C4-2B (cell line): ENCODE data around the gene CWC27.

ENCODE experiments used
- H3K27ac ChIP-seq: fragments of 450-650 bp; 2 replicates; pipeline ENCODE4 v1.5.1; 2017
- CTCF ChIP-seq: fragments of 450-650 bp; conservative IDR thresholded peaks from 2 replicates; pipeline ENCODE4 v1.5.1; 2017; ENCODE audit warnings: mild to moderate bottlenecking
- ZFX ChIP-seq: fragments of 450-650 bp; IDR thresholded peaks from 2 replicates; pipeline ENCODE4 v1.6.1; 2017

CWC27 gene

GRCh38 chr5:64768358-64769312 is at the start of gene CWC27, which contains the start of gene SREK1IP1:
CWC27 (plus strand) TSS chr5:64768930; CDS start chr5:64769147, 217 bp downstream.
SREK1IP1 (minus strand) TSS chr5:64768691; CDS start chr5:64768517, 174 bp downstream.
- TF ChIP-seq ZFX (peak; percentile 97), CTCF (no peak)

GRCh38 chr5:64722588-64722987 is 46.1 kb upstream of the CWC27 start:
- no peak overlapping the region for H3K27ac ChIP-seq

More at GRCh38 chr5:64768358-64769312, at the start of gene CWC27, which contains the start of gene SREK1IP1:
- H3K27ac ChIP-seq = peak within 1 kb of the TSS; percentile 80

GRCh38 chr5:64727150-64727549 is 41.6 kb upstream of the CWC27 start:
- H3K27ac ChIP-seq = no peak overlapping the region

More at GRCh38 chr5:64722588-64722987, 46.1 kb upstream of the CWC27 start:
- TF ChIP-seq ZFX (no peak), CTCF (no peak)

GRCh38 chr5:64742411-64742810 is 26.3 kb upstream of the CWC27 start:
- TF ChIP-seq ZFX = no peak
- no peak for TF ChIP-seq CTCF
- H3K27ac ChIP-seq = no peak overlapping the region

More at GRCh38 chr5:64727150-64727549, 41.6 kb upstream of the CWC27 start:
- no peak for TF ChIP-seq ZFX
- TF ChIP-seq CTCF = no peak

- H3K27ac ChIP-seq = no peak overlapping the region
- TF ChIP-seq ZFX (no peak), CTCF (no peak)
Measured at GRCh38 chr5:64742821-64743220, 25.9 kb upstream of the CWC27 start.

GRCh38 chr5:64744914-64745313 is 23.8 kb upstream of the CWC27 start:
- no peak for TF ChIP-seq ZFX
- TF ChIP-seq CTCF = no peak

GRCh38 chr5:64746446-64746845 is 22.3 kb upstream of the CWC27 start:
- no peak for TF ChIP-seq CTCF
- TF ChIP-seq ZFX = no peak
- H3K27ac ChIP-seq = no peak overlapping the region

More at GRCh38 chr5:64744914-64745313, 23.8 kb upstream of the CWC27 start:
- H3K27ac ChIP-seq = no peak overlapping the region
